Mucosa of rectum (tissue), 2 donors: ENCODE data around the gene TMA7B.

Experiments
- H3K27ac ChIP-seq, 2 donors: one replicate each; pipeline ENCODE4 v1.7.0; 2013; ENCODE audit warnings: inconsistent platforms in 2 of 2, low read depth in 2 of 2, low read length in 2 of 2
- H3K27me3 ChIP-seq, 2 donors: one replicate each; pipeline ENCODE4 v1.7.0; 2013; ENCODE audit warnings: low read length in 2 of 2; ENCODE audit not compliant: control insufficient read depth in 2 of 2, insufficient read depth in 2 of 2
- H3K36me3 ChIP-seq, 2 donors: one replicate each; pipeline ENCODE4 v1.7.0; 2013; ENCODE audit warnings: low read length in 2 of 2; ENCODE audit not compliant: control insufficient read depth in 2 of 2, insufficient read depth in 2 of 2
- H3K4me1 ChIP-seq, 2 donors: one replicate each; pipeline ENCODE4 v1.7.0; 2013; ENCODE audit warnings: low read length in 2 of 2, mild to moderate bottlenecking in 1 of 2; ENCODE audit not compliant: control insufficient read depth in 2 of 2, insufficient read depth in 2 of 2
- H3K4me3 ChIP-seq, 2 donors: one replicate each; pipeline ENCODE4 v1.7.0; 2013; ENCODE audit warnings: low read length in 2 of 2
- H3K9ac ChIP-seq, 2 donors: one replicate each; pipeline ENCODE4 v1.7.0; 2013; ENCODE audit warnings: low read length in 2 of 2, low read depth in 1 of 2, mild to moderate bottlenecking in 1 of 2
- H3K9me3 ChIP-seq, 2 donors: one replicate each; pipeline ENCODE4 v1.7.0; 2013; ENCODE audit warnings: low read length in 2 of 2; ENCODE audit not compliant: control insufficient read depth in 2 of 2
- donor health status: healthy.
- donor health status: Normal muscosa, but diverticular disease.

Gene TMA7B

GRCh38 chr22:39932918-39933649 is 27.1 kb upstream of the TMA7B start:
- no peak overlapping the region for H3K9ac ChIP-seq
- H3K9me3 ChIP-seq = no peaks in the 10 kb centered on the region
- peaks cover 0 to 3% of the 10 kb centered on the region in 2 donors for H3K27me3 ChIP-seq
- H3K4me1 ChIP-seq = peaks cover 0 to 13% of the 10 kb centered on the region in 2 donors
- H3K36me3 ChIP-seq = no peaks in the 10 kb centered on the region
- H3K27ac ChIP-seq = no peak overlapping the region
- H3K4me3 ChIP-seq = no peak overlapping the region

DNA sequence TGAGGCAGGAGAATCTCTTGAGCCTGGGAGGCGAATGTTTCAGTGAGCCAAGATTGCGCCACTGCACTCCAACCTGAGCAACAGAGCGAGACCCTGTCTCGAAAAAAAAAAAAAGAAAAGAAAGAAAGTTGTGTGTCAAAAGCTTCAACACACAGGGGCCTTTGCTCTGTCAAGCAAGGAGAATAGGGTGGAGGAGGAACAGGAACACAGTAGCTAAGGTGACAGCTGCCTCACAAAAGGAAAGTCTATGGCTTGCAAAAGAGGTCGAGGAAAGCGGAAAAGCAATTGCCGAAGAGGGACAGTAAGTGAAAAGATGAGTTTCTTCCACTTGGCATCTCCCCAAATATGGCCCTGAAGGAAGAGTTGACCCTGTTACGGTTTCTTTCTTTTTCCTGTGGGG is 26.5 kb upstream of the TMA7B start:
- H3K36me3 ChIP-seq = no peaks in the 10 kb centered on the region
- H3K4me1 ChIP-seq = peaks cover 0 to 6% of the 10 kb centered on the region in 2 donors
- no peaks in the 10 kb centered on the region for H3K9me3 ChIP-seq
- peaks cover 0 to 3% of the 10 kb centered on the region in 2 donors for H3K27me3 ChIP-seq
- H3K9ac ChIP-seq = no peak overlapping the region
- no peak overlapping the region for H3K4me3 ChIP-seq
- no peak overlapping the region for H3K27ac ChIP-seq

GRCh38 chr22:39935116-39935515 is 25.1 kb upstream of the TMA7B start:
- Histone ChIP-seq H3K9ac (no peak overlapping the region), H3K27ac (no peak overlapping the region), H3K4me3 (no peak overlapping the region), H3K4me1 (no peaks in the 10 kb centered on the region), H3K36me3 (no peaks in the 10 kb centered on the region), H3K27me3 (peaks cover 0 to 3% of the 10 kb centered on the region in 2 donors), H3K9me3 (no peaks in the 10 kb centered on the region)

- Histone ChIP-seq H3K9ac (no peak overlapping the region), H3K27ac (no peak overlapping the region), H3K4me1 (no peaks in the 10 kb centered on the region), H3K9me3 (no peaks in the 10 kb centered on the region), H3K36me3 (no peaks in the 10 kb centered on the region), H3K27me3 (peaks cover 0 to 2% of the 10 kb centered on the region in 2 donors), H3K4me3 (no peak overlapping the region)
Observed at GRCh38 chr22:39935612-39936011, 24.6 kb upstream of the TMA7B start.

DNA sequence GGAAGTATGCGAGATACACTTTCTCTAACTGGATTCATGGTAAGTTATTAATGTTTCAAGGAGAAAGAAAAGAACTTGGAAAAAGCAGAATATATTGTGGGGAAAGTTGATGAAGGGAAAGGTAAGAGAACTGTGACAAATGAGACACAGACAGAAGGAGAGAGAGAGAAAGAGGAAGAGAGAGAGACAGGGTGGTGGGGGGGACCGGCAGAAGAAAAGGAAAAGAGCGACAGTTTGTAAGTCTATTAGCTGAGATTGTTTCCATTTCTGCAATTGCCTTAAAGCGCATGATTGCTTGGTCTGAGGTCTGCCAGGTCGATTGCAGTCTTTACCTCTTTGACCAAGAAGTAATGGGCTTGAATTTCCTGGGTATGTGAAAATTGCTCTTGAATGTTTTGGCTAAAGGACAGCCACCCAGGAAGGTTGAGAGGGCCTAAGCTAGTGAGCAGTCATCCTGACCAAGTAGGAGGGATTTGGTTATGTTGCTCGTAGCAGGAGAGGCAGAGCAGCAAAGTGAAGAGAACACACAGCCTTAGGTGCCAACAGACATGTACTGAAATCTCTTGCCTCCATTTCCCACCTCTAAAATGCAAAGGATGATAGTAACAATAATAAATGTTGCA is 23.6 kb upstream of the TMA7B start:
- Histone ChIP-seq H3K4me1 (no peaks in the 10 kb centered on the region), H3K27me3 (no peaks in the 10 kb centered on the region), H3K36me3 (no peaks in the 10 kb centered on the region), H3K9me3 (no peaks in the 10 kb centered on the region), H3K27ac (no peak overlapping the region), H3K9ac (no peak overlapping the region), H3K4me3 (no peak overlapping the region)

DNA sequence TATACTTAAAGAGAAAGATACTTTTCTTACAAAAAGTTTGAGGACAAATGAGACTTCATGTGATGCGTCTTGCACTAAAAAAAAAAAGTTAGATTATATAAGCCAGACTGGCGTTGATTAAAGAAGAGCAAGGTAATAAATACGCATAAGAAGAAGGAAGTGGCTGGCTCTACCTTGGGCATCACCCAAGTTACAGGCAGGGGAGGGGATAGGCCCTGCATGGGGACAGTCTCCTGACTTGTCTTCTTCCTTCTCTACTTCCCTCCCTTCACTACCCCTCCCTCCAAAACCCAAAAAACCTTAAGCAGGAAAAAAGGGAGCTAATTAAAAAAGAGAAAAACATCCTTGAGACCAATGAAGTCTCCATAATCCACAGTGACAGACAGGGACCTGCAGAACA is 22.3 kb upstream of the TMA7B start:
- Histone ChIP-seq H3K36me3 (no peaks in the 10 kb centered on the region), H3K9me3 (no peaks in the 10 kb centered on the region), H3K4me3 (no peak overlapping the region), H3K27me3 (no peaks in the 10 kb centered on the region), H3K9ac (no peak overlapping the region), H3K4me1 (no peaks in the 10 kb centered on the region), H3K27ac (no peak overlapping the region)

- H3K27me3 ChIP-seq = no peaks in the 10 kb centered on the region
- no peak overlapping the region for H3K9ac ChIP-seq
- H3K27ac ChIP-seq = no peak overlapping the region
- H3K4me3 ChIP-seq = no peak overlapping the region
- H3K36me3 ChIP-seq = no peaks in the 10 kb centered on the region
- H3K4me1 ChIP-seq = no peaks in the 10 kb centered on the region
- no peaks in the 10 kb centered on the region for H3K9me3 ChIP-seq
Observed at GRCh38 chr22:39938509-39939111, 21.6 kb upstream of the TMA7B start.

DNA sequence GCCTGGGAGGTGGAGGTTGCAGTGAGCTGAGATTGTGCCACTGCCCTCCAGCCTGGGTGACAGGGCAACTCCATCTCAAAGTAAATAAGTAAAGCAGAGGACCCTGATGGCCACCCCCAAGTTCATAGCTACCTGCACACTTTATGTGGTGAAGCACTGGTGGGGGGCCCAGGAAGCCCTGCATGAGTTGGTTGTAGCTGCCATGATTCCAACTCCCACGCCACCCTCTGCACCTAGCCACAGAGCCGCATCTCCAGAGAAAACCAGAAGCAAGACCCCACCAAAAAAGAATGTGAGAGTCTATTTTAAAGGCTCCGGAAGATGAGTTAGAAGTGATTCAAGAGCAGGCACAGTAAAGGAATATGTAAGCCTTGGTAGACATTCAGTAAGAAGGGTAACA is 20.4 kb upstream of the TMA7B start:
- no peak overlapping the region for H3K9ac ChIP-seq
- no peaks in the 10 kb centered on the region for H3K36me3 ChIP-seq
- H3K9me3 ChIP-seq = no peaks in the 10 kb centered on the region
- peaks cover 0 to 2% of the 10 kb centered on the region in 2 donors for H3K27me3 ChIP-seq
- no peak overlapping the region for H3K27ac ChIP-seq
- H3K4me1 ChIP-seq = no peaks in the 10 kb centered on the region
- no peak overlapping the region for H3K4me3 ChIP-seq

- H3K36me3 ChIP-seq = no peaks in the 10 kb centered on the region
Observed at GRCh38 chr22:39940757-39941305, 19.4 kb upstream of the TMA7B start.

DNA sequence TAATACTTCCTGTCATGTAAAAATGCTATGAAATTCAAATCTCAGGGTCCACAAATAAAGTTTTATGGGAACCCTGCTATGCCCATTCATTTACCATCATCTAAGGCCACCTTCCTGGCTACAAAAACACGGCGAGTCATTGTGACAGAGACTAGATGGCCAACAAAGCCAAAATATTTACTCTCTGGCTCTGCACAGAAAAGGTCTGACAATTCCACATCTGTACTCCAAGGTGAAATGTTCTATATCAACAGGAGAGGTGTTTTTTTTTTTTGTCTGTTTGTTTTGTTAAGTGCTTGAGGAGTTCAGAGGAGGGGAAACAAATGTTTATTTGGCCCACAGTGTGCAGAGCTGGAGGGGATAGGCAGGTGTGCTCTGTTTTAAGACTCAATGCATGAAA is 18.6 kb upstream of the TMA7B start:
- Histone ChIP-seq H3K27ac (no peak overlapping the region), H3K4me3 (no peak overlapping the region), H3K36me3 (no peaks in the 10 kb centered on the region), H3K9me3 (no peaks in the 10 kb centered on the region), H3K27me3 (peaks cover 0 to 2% of the 10 kb centered on the region in 2 donors), H3K4me1 (no peaks in the 10 kb centered on the region), H3K9ac (no peak overlapping the region)

More at GRCh38 chr22:39940757-39941305, 19.4 kb upstream of the TMA7B start:
- H3K27ac ChIP-seq = no peak overlapping the region
- H3K4me1 ChIP-seq = no peaks in the 10 kb centered on the region
- no peak overlapping the region for H3K9ac ChIP-seq
- H3K27me3 ChIP-seq = peaks cover 0 to 2% of the 10 kb centered on the region in 2 donors
- H3K4me3 ChIP-seq = no peak overlapping the region
- no peaks in the 10 kb centered on the region for H3K9me3 ChIP-seq
